SK-N-MC (cell line): ENCODE results near the gene ANKLE2.

ENCODE experiments used
- EZH2 ChIP-seq: fragments of 200-600 bp; sonication (generic); IDR thresholded peaks from one replicate; pipeline ENCODE4 v1.6.1; 2017; ENCODE audit warnings: antibody characterized with exemption
- POLR2AphosphoS5 ChIP-seq: IDR thresholded peaks from 2 replicates; pipeline ENCODE4 v1.6.1; 2012; ENCODE audit warnings: mild to moderate bottlenecking, low read depth, low read length, borderline replicate concordance

DNA sequence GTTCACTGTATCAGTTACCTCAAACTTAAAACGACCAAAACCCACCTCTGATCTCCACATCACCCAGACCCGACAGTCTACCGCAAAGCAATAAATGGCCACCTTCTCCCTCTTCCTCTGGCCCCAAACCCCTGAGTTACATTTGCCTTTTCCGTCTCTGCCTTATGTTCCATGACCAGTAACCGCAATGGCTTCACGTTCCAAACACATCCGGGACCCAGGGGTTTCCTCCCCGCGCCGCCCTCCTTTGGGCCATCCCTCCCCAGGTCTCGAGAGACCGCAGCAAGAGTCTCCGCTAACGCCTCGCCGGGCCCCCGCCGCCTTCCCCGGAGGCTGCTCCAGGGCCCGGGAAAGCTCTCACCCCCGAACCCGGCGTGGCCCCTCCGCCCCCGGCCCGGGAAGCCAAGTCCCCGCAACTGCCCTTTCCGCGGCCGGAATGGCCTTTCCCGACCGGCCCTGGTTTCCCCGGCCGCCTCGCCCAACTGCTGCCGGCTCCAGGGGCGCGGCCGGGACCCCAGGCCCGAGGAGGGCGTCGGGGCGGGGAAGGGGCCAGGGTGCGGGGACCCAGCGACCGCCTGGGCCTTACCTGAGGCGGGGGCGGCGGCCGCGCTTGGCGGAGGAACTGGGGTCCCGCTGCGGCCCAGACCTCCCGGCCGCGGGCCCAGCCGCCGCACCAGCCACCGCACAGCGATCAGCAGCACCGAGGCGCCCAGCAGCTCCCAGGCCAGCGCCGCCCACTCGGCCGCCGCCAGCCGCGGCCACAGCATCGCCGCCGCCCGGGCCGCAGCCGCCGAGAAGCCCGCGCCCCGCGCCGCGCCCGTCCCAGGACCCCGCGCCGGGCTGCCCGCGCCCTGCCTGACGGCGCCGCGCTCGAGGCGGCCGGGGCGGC lies at the start of gene ANKLE2:
- TF ChIP-seq EZH2 (no peak), POLR2AphosphoS5 (no peak)
